Neutrophil (primary cell): ENCODE data around the gene MRPS18C.
"Not testable (repeated sequence)": the region's sequence is repeated elsewhere in the genome, so short reads cannot be mapped to it uniquely, and the experiment has no call there.

ENCODE experiments used
- H3K27ac ChIP-seq: fragments of 200-600 bp; sonication (generic); 2 replicates; pipeline ENCODE4 v1.5.1; 2016; ENCODE audit warnings: mild to moderate bottlenecking, moderate library complexity
- H3K27me3 ChIP-seq: fragments of 200-600 bp; sonication (generic); 2 replicates; pipeline ENCODE4 v1.6.0; 2016; ENCODE audit warnings: mild to moderate bottlenecking
- H3K36me3 ChIP-seq: fragments of 200-600 bp; sonication (generic); 2 replicates; pipeline ENCODE4 v1.5.1; 2017
- H3K4me1 ChIP-seq, 2 experiments: fragments of 200-600 bp in 1 of 2; sonication (generic) in 1 of 2; 1 replicate in 1 of 2; 2 replicates in 1 of 2; pipeline versions ENCODE4 v1.5.1 to v1.6.1; 2013 to 2016; ENCODE audit warnings: low read depth in 1 of 2, low read length in 1 of 2, mild to moderate bottlenecking in 1 of 2, moderate library complexity in 1 of 2; ENCODE audit not compliant: control insufficient read depth in 1 of 2, insufficient read depth in 1 of 2
- H3K4me3 ChIP-seq, 2 experiments: fragments of 200-600 bp in 1 of 2; sonication (generic) in 1 of 2; 1 replicate in 1 of 2; 2 replicates in 1 of 2; pipeline ENCODE4 v1.5.1; 2013 to 2016; ENCODE audit warnings: low read depth in 1 of 2, low read length in 1 of 2, mild to moderate bottlenecking in 1 of 2, moderate library complexity in 1 of 2
- H3K9me3 ChIP-seq: fragments of 200-600 bp; sonication (generic); 2 replicates; pipeline ENCODE4 v1.5.1; 2016
- CTCF ChIP-seq: fragments of 200-600 bp; sonication (generic); IDR thresholded peaks from 2 replicates; pipeline ENCODE4 v1.5.1; 2016; ENCODE audit warnings: antibody characterized with exemption

The MRPS18C gene

GRCh38 chr4:83503974-83504373 is 48.1 kb downstream of the MRPS18C start:
- Histone ChIP-seq H3K4me1 (peaks cover 5 to 16% of the 10 kb centered on the region in 2 experiments), H3K27me3 (no peaks in the 10 kb centered on the region), H3K36me3 (no peaks in the 10 kb centered on the region), H3K9me3 (no peaks in the 10 kb centered on the region), H3K27ac (peak overlapping the region; percentile 69), H3K4me3 (no peak overlapping the region)
- no peak for TF ChIP-seq CTCF

GRCh38 chr4:83504503-83504902 is 48.6 kb downstream of the MRPS18C start:
- Histone ChIP-seq H3K27me3 (no peaks in the 10 kb centered on the region), H3K27ac (peak overlapping the region; percentile 69), H3K36me3 (no peaks in the 10 kb centered on the region), H3K4me3 (no peak overlapping the region), H3K9me3 (no peaks in the 10 kb centered on the region), H3K4me1 (peaks cover 5 to 16% of the 10 kb centered on the region in 2 experiments)
- TF ChIP-seq CTCF = no peak

- Histone ChIP-seq H3K36me3 (no peaks in the 10 kb centered on the region), H3K9me3 (no peaks in the 10 kb centered on the region), H3K27me3 (no peaks in the 10 kb centered on the region), H3K4me3 (no peak overlapping the region), H3K27ac (peak overlapping the region; percentile 69), H3K4me1 (peaks cover 5 to 16% of the 10 kb centered on the region in 2 experiments)
- no peak for TF ChIP-seq CTCF
These were observed 49.1 kb downstream of the MRPS18C start for GRCh38 chr4:83504996-83505395.

GRCh38 chr4:83509156-83509585 is 53.3 kb downstream of the MRPS18C start:
- not testable (repeated sequence) for H3K36me3 ChIP-seq, H3K27me3 ChIP-seq
- TF ChIP-seq CTCF = peak; percentile 90

GRCh38 chr4:83510442-83510841 is 54.6 kb downstream of the MRPS18C start:
- H3K27me3 ChIP-seq = no peaks in the 10 kb centered on the region
- no peaks in the 10 kb centered on the region for H3K36me3 ChIP-seq
- TF ChIP-seq CTCF = no peak
- H3K27ac ChIP-seq = no peak overlapping the region
- H3K4me3 ChIP-seq = no peak overlapping the region
- no peaks in the 10 kb centered on the region for H3K9me3 ChIP-seq
- H3K4me1 ChIP-seq = no peaks in the 10 kb centered on the region

More at GRCh38 chr4:83509156-83509585, 53.3 kb downstream of the MRPS18C start:
- H3K27ac ChIP-seq, H3K4me3 ChIP-seq, H3K9me3 ChIP-seq: not testable (repeated sequence)
- peaks cover 4 to 11% of the 10 kb centered on the region in 2 experiments for H3K4me1 ChIP-seq
